Fibroblast of pulmonary artery (primary cell): Measurements from ENCODE around the gene WBP1L.
"Not testable (repeated sequence)": the region's sequence is repeated elsewhere in the genome, so short reads cannot be mapped to it uniquely, and the experiment has no call there.

Source experiments
- DNase-seq: peaks from one replicate; pipeline ENCODE4 v3.0.0-alpha.2; 2010; ENCODE audit warnings: low read depth
- H3K4me3 ChIP-seq: replicated peaks from 2 replicates; pipeline ENCODE4 v1.5.1; 2011; ENCODE audit warnings: low read depth, mild to moderate bottlenecking, control low read depth, low read length, moderate library complexity
- CTCF ChIP-seq: IDR thresholded peaks from 2 replicates; pipeline ENCODE4 v1.5.1; 2011; ENCODE audit warnings: mild to moderate bottlenecking, control low read depth, low read length, inconsistent platforms; ENCODE audit errors: missing control alignments

Gene WBP1L

GRCh38 chr10:102832248-102832647 lies 88.5 kb downstream of the WBP1L start:
- no peak for TF ChIP-seq CTCF
- no peak overlapping the region for H3K4me3 ChIP-seq

GRCh38 chr10:102832987-102833386 lies 89.2 kb downstream of the WBP1L start:
- DNase-seq: no peak
- TF ChIP-seq CTCF: no peak

More at GRCh38 chr10:102832248-102832647, 88.5 kb downstream of the WBP1L start:
- DNase-seq: no peak

GRCh38 chr10:102834143-102834542 lies 90.4 kb downstream of the WBP1L start:
- H3K4me3 ChIP-seq: no peak overlapping the region
- DNase-seq: no peak
- no peak for TF ChIP-seq CTCF

More at GRCh38 chr10:102832987-102833386, 89.2 kb downstream of the WBP1L start:
- H3K4me3 ChIP-seq: no peak overlapping the region

- no peak overlapping the region for H3K4me3 ChIP-seq
- DNase-seq: peak; percentile 83
- peak; percentile 84 for TF ChIP-seq CTCF
These were observed 91.3 kb downstream of the WBP1L start for GRCh38 chr10:102835007-102835482.

- TF ChIP-seq CTCF: no peak
- DNase-seq: peak; percentile 57
- no peak within 1 kb of the TSS for H3K4me3 ChIP-seq
These were observed 93.5 kb downstream of the WBP1L start, which contains the start of gene CYP17A1 for GRCh38 chr10:102837230-102837721. Gene CYP17A1, minus strand, starts transcription at chr10:102837413. Its CDS starts 52 bp downstream, at chr10:102837361.

- not testable (repeated sequence) for DNase-seq, H3K4me3 ChIP-seq
These were observed 94.7 kb downstream of the WBP1L start for GRCh38 chr10:102838276-102838927.

- no peak for DNase-seq
- no peak overlapping the region for H3K4me3 ChIP-seq
- TF ChIP-seq CTCF: no peak
These were observed 98.1 kb downstream of the WBP1L start for GRCh38 chr10:102841827-102842345.

- DNase-seq, H3K4me3 ChIP-seq: not testable (repeated sequence)
These were observed 99.4 kb downstream of the WBP1L start for GRCh38 chr10:102843139-102843538.

GRCh38 chr10:102844190-102844776 lies 100.5 kb downstream of the WBP1L start:
- H3K4me3 ChIP-seq, DNase-seq: not testable (repeated sequence)
